Cardiac fibroblast (primary cell): ENCODE results near the gene SNAP25.
A peak's percentile ranks its signal among the peaks of the same experiment; 100 is the strongest.

Experiments
- DNase-seq, 2 donors: peaks; one replicate each; pipeline versions ENCODE4 v3.0.0 to v3.0.0-alpha.2; 2010; ENCODE audit warnings: low read depth in 2 of 2
- H3K4me3 ChIP-seq, 2 donors: replicated peaks in 1 of 2; 1 replicate in 1 of 2; 2 replicates in 1 of 2; pipeline ENCODE4 v1.5.1; 2011; ENCODE audit warnings: low read depth in 2 of 2, low read length in 2 of 2, mild to moderate bottlenecking in 2 of 2, moderate library complexity in 1 of 2
- TF ChIP-seq, protein P1 (sequence below): IDR thresholded peaks from one replicate; pipeline ENCODE4 v1.5.1; 2011; ENCODE audit warnings: low read depth, mild to moderate bottlenecking, low read length, inconsistent platforms

The SNAP25 gene

DNA sequence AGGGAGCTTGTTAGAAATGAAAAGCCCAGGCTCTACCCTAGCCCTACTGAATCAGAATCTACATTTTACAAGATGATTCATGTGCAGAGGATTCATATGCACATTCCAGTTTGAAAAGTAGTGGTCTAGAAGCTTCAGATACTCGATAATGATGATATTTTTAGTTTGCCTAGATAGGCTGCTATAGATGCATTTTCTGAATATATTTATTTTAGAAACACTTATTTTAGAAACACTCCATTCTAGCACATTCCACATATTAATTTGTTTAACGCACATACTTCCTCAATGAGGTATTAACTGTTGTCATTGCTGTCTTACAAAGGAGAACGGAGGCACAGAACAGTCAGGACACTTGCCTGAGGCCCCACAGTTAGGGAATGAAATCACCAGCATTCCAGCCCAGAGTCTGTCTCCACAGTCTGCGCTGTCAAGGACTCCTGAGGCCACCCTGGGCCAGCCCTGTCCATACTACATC lies 64.4 kb downstream of the SNAP25 start:
- no peak overlapping the region for H3K4me3 ChIP-seq
- peak; percentile 11 to 52 for DNase-seq

DNA sequence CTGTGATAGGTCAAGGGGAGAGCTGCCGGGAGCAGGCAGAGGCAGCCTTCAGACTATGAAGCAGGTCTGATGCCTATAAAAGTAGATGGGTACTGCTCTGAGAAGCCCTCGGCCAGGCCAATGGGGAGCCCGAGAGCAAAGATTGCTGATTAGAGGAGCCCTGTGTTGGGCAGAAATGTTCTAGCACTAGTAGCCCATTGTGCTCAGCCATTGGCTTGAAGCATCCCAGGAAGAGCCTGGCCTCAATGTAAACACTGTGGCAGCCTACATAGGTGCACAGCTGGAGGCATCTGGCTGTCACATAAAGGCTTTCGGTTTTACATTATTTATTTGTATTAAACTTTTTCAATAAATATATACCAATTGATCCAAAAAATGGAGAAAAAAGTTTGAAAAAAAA lies 67.7 kb downstream of the SNAP25 start:
- no peak for DNase-seq
- no peak overlapping the region for H3K4me3 ChIP-seq
- TF ChIP-seq, protein P1, sequence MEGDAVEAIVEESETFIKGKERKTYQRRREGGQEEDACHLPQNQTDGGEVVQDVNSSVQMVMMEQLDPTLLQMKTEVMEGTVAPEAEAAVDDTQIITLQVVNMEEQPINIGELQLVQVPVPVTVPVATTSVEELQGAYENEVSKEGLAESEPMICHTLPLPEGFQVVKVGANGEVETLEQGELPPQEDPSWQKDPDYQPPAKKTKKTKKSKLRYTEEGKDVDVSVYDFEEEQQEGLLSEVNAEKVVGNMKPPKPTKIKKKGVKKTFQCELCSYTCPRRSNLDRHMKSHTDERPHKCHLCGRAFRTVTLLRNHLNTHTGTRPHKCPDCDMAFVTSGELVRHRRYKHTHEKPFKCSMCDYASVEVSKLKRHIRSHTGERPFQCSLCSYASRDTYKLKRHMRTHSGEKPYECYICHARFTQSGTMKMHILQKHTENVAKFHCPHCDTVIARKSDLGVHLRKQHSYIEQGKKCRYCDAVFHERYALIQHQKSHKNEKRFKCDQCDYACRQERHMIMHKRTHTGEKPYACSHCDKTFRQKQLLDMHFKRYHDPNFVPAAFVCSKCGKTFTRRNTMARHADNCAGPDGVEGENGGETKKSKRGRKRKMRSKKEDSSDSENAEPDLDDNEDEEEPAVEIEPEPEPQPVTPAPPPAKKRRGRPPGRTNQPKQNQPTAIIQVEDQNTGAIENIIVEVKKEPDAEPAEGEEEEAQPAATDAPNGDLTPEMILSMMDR = no peak

More for the DNA sequence above, 64.4 kb downstream of the SNAP25 start:
- TF ChIP-seq, protein P1 = no peak

DNA sequence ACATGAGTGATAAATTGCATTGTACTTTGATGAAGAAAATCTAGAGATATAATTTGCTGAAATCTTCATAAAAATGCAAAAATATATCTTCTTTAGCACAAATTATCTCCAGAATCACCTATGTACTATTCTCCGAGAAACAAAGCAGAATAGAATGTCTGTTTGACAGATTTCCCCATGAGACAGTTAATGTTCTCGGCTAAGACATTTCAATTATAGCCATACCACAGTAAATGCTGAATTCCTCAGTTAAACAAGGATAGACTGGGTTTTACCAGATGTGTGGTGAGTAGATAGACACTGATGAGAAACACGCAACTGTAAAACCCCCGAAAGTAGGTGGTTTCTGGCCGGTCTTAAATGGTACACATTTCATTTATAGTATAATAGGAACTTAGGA lies 69.8 kb downstream of the SNAP25 start:
- TF ChIP-seq, protein P1 = no peak
- DNase-seq = no peak
- H3K4me3 ChIP-seq = no peak overlapping the region

DNA sequence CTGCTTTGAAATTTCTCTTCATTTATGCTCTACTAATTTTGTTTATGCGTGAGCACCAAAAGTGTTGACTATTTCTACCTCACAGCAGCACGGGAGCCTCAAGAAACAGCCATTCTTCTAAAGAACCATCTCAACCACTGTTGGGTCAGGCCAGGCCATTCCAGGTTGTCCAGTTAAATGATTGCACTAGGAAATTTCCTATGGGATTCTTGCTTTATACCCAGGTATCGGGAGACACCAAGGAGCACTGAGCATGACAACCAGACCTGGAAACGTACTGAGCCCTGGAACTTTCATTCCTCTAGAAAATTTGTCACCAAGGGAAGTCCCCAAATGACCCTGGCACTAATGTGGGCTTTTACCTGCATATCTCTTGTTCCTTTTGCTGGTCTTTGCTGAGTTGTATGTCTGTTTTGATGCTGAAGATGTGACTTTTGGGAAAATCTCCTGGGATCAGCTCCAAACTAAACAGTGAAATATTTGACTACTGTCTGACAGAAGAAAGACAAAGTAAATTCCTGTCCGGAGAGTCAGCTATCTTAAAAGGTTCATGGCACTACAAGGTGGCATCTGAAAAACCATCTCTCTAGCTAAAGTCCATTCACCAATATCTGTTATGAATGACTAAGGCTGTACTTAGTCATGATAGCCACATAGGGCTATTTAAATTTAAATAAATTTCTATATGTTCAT lies 70.5 kb downstream of the SNAP25 start:
- DNase-seq = no peak
- TF ChIP-seq, protein P1 = no peak
- no peak overlapping the region for H3K4me3 ChIP-seq

DNA sequence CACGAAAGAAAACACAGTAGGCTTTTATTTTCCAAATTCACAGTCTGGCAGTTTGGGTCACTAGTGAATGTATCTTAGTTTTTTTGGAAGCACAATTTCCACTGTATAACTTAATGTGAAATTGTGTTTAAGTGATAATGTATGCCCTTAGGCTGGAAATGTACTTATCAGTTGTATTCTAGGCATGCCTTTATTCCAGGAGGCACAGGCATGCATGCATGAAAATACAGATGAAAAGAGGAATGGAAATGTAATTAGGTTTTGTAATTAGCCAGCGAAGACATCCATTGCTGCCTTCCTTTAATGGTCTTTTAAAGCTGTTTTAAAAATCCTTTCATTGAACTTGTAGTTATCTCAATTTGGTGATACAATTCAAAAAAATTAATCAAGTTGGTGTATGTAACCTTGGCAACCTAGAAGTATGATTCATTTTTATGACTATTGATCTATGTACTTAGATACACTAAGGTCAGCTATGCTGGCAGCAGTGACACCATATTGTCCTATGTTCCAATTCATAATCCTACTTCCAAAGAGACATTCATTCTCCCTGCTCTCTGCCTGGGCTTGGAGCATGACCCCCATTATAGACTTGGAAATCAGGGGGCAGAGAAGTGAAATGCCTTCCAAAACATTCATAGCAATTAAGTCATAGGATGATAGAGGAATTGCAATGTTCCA lies 73.1 kb downstream of the SNAP25 start:
- TF ChIP-seq, protein P1 = no peak
- no peak overlapping the region for H3K4me3 ChIP-seq
- no peak for DNase-seq

DNA sequence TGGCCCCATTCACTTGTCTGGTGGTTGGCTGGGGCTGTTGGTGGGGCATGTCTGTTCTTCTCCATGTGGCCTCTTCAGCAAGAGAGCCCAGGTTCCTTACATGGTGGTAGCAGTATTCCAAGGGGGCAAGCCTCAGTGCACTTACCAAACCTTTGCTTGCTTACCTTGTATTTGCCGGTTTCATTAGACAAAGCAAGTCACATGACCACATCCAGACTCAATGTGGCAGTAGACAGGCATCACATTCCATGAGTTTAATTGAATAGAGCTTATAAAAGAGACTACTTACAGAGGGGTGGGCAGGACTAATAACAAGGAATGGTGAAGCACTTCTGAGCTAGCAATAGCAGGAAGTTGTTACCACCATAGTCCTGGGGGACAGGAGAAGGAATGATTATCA lies 78.6 kb downstream of the SNAP25 start:
- DNase-seq = no peak
- TF ChIP-seq, protein P1 = no peak
- no peak overlapping the region for H3K4me3 ChIP-seq
